SU-DHL-6 (cell line): ENCODE measurements around the gene TMEM74B.

Source experiments
- H2AFZ ChIP-seq: fragments of 200-600 bp; sonication (generic); 2 replicates; pipeline ENCODE4 v1.6.1; 2014; ENCODE audit warnings: low read depth, mild to moderate bottlenecking, moderate library complexity, mixed read lengths, antibody characterized with exemption, low read length; ENCODE audit not compliant: severe bottlenecking
- H3F3A ChIP-seq: fragments of 200-600 bp; shearing (Covaris generic); 2 replicates; pipeline ENCODE4 v1.6.0; 2016; ENCODE audit warnings: antibody characterized with exemption, mild to moderate bottlenecking; ENCODE audit not compliant: insufficient read depth
- H3K27ac ChIP-seq: fragments of 200-600 bp; sonication (generic); 2 replicates; pipeline ENCODE4 v1.5.1; 2016; ENCODE audit warnings: low read depth, mild to moderate bottlenecking, low read length, moderate library complexity, mixed read lengths
- H3K27me3 ChIP-seq: fragments of 200-600 bp; sonication (generic), shearing (Covaris generic); 2 replicates; pipeline ENCODE4 v1.6.0; 2014; ENCODE audit warnings: mild to moderate bottlenecking, low read length
- H3K36me3 ChIP-seq: fragments of 200-600 bp; sonication (generic); 2 replicates; pipeline ENCODE4 v1.6.1; 2014; ENCODE audit warnings: mild to moderate bottlenecking, low read length, mixed read lengths
- H3K4me2 ChIP-seq: fragments of 300-600, 200-600 bp; shearing (Covaris generic), sonication (generic); 2 replicates; pipeline ENCODE4 v1.6.0; 2014; ENCODE audit warnings: low read length, low read depth, mild to moderate bottlenecking; ENCODE audit not compliant: poor library complexity, severe bottlenecking
- H3K4me3 ChIP-seq: fragments of 200-600 bp; sonication (generic); 2 replicates; pipeline ENCODE4 v1.5.1; 2014; ENCODE audit warnings: antibody characterized with exemption, low read length, mild to moderate bottlenecking, mixed read lengths; ENCODE audit not compliant: insufficient read depth, poor library complexity, severe bottlenecking
- H3K79me2 ChIP-seq: fragments of 200-600 bp; sonication (generic); 2 replicates; pipeline ENCODE4 v1.6.1; 2014; ENCODE audit warnings: mild to moderate bottlenecking, low read length, moderate library complexity; ENCODE audit not compliant: insufficient read depth
- H3K9ac ChIP-seq: fragments of 200-600 bp; sonication (generic); 2 replicates; pipeline ENCODE4 v1.7.0; 2014; ENCODE audit warnings: mild to moderate bottlenecking, low read length
- H3K9me2 ChIP-seq: fragments of 200-600 bp; sonication (generic); replicated peaks from 2 replicates; pipeline ENCODE4 v1.6.1; 2014; ENCODE audit warnings: low read length; ENCODE audit not compliant: insufficient read depth
- H3K9me3 ChIP-seq: fragments of 200-600 bp; sonication (generic); 2 replicates; pipeline ENCODE4 v1.6.1; 2014; ENCODE audit warnings: low read length, mixed read lengths; ENCODE audit not compliant: insufficient read depth
- H4K20me1 ChIP-seq: fragments of 200-600 bp; sonication (generic); 2 replicates; pipeline ENCODE4 v1.6.1; 2014; ENCODE audit warnings: low read depth, mild to moderate bottlenecking, antibody characterized with exemption, low read length, moderate library complexity, mixed read lengths
- EZH2phosphoT487 ChIP-seq: fragments of 200-600 bp; sonication (generic), shearing (Covaris generic); conservative IDR thresholded peaks from 2 replicates; pipeline ENCODE4 v1.6.1; 2018; ENCODE audit warnings: mild to moderate bottlenecking, antibody characterized with exemption, low read length, moderate library complexity, mixed read lengths
- TF ChIP-seq, protein P1 (sequence below): fragments of 200-600 bp; sonication (generic); IDR thresholded peaks from one replicate; pipeline ENCODE4 v1.5.1; 2017; ENCODE audit warnings: antibody characterized with exemption, mild to moderate bottlenecking, low read length, moderate library complexity; ENCODE audit not compliant: insufficient read depth, poor library complexity, severe bottlenecking

Gene TMEM74B

DNA sequence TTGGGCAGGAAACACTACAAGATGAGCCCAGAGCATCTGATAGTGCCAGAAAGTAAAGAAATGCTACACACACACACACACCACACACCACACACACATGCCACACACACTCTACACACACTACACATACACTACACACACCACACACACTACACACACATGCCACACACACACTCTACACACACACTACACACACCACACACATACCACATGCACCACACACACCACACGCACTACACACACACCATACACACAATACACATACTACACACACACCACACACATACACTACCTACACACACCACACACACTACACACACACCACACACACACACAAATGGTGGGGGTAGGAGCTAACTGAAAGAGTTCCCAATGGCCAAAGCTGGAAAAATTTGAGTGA, 3.6 kb upstream of the TMEM74B start:
- H3K9ac ChIP-seq = no peak overlapping the region
- no peaks in the 10 kb centered on the region for H3F3A ChIP-seq
- no peak overlapping the region for H2AFZ ChIP-seq
- no peak overlapping the region for H3K4me2 ChIP-seq
- H3K27ac ChIP-seq = no peak overlapping the region
- no peaks in the 10 kb centered on the region for H4K20me1 ChIP-seq
- no peak overlapping the region for H3K4me3 ChIP-seq
- H3K9me2 ChIP-seq = no peaks in the 10 kb centered on the region
- no peaks in the 10 kb centered on the region for H3K79me2 ChIP-seq
- H3K9me3 ChIP-seq = no peaks in the 10 kb centered on the region
- TF ChIP-seq, protein P1, sequence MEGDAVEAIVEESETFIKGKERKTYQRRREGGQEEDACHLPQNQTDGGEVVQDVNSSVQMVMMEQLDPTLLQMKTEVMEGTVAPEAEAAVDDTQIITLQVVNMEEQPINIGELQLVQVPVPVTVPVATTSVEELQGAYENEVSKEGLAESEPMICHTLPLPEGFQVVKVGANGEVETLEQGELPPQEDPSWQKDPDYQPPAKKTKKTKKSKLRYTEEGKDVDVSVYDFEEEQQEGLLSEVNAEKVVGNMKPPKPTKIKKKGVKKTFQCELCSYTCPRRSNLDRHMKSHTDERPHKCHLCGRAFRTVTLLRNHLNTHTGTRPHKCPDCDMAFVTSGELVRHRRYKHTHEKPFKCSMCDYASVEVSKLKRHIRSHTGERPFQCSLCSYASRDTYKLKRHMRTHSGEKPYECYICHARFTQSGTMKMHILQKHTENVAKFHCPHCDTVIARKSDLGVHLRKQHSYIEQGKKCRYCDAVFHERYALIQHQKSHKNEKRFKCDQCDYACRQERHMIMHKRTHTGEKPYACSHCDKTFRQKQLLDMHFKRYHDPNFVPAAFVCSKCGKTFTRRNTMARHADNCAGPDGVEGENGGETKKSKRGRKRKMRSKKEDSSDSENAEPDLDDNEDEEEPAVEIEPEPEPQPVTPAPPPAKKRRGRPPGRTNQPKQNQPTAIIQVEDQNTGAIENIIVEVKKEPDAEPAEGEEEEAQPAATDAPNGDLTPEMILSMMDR = no peak
- no peak for TF ChIP-seq EZH2phosphoT487
- no peaks in the 10 kb centered on the region for H3K27me3 ChIP-seq
- no peaks in the 10 kb centered on the region for H3K36me3 ChIP-seq

DNA sequence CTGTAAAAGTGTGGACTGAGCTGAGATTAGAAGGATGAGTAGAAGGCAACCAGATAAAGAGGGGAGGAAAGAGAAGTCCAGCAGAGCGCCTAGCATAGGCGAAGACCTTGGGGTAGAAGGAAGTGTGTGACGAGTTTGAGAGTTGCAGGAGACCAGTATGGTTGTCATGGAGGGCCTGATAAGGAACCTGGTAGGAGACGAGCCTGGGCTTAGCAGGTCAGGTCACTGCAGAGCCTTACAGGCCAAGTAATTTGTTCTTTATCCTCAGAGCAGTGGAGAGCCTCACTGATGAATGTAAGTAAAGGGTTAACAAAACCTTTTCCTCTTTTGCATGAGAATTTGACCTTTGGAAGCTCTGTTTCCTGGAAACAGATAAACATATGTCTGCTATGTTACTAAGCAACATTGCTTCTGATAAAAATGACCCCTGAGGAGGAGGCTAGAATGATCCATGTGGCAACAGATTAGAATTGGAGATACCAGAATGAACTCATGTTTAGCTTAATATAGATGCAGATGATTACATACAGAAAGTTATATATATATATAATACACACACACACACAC, 2.9 kb upstream of the TMEM74B start:
- Histone ChIP-seq H2AFZ (no peak overlapping the region), H3K36me3 (no peaks in the 10 kb centered on the region), H3K27ac (no peak overlapping the region), H3K9me2 (no peaks in the 10 kb centered on the region), H3K4me2 (no peak overlapping the region), H3K27me3 (no peaks in the 10 kb centered on the region), H3K9ac (no peak overlapping the region), H3K4me3 (no peak overlapping the region), H4K20me1 (no peaks in the 10 kb centered on the region), H3K9me3 (no peaks in the 10 kb centered on the region), H3F3A (no peaks in the 10 kb centered on the region), H3K79me2 (no peaks in the 10 kb centered on the region)
- no peak for TF ChIP-seq EZH2phosphoT487
- TF ChIP-seq, protein P1 = no peak

DNA sequence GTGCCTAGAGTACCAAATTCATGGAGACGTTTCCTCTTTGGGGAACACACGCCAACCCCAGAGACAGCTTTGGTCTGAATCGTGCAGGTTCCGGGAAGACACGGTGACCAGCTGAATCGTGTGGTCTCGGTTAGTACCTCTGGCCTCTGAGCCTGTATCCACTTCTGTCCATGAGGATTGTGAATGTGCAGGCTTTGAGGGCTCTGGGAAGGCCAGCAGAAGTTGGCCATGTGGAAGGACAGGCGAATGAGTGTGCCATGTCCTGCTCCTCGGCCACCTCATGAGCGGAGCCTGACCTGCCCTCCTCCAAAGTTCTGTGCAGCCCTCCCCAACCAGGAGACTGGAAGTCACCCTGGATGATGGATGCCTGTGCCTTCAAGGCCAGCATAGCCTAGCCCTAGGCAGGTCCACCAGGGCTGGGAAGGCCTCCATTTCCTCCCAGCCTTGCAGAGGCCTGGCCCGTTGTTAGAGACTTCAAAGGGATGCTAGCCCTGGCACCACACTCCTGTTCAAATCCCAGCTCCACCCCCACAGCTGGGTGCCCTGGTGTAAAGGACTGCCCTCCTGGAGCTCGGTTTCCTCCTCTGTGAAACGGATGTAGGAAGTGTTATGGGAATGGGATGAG, 1.7 kb upstream of the TMEM74B start:
- Histone ChIP-seq H4K20me1 (no peaks in the 10 kb centered on the region), H3K9me2 (no peaks in the 10 kb centered on the region), H3K36me3 (no peaks in the 10 kb centered on the region), H2AFZ (no peak overlapping the region), H3K27ac (no peak overlapping the region), H3K79me2 (no peaks in the 10 kb centered on the region), H3K4me3 (no peak overlapping the region), H3K4me2 (no peak overlapping the region), H3K9me3 (no peaks in the 10 kb centered on the region), H3K9ac (no peak overlapping the region), H3K27me3 (no peaks in the 10 kb centered on the region), H3F3A (no peaks in the 10 kb centered on the region)
- no peak for TF ChIP-seq EZH2phosphoT487
- TF ChIP-seq, protein P1 = no peak
